A673 (cell line): ENCODE data around the gene CNPY3. TPM values are rescaled to one million over a fixed set of nuclear protein-coding genes. Genes with fewer than 3 reads are reported as not detected.

ENCODE experiments used
- BruUV-seq: library from RNA; stranded (reverse); fragments of 400-500 nt; replicated peaks from 2 replicates; lab custom pipeline; 2021; lab: Mats Ljungman, UMichigan
- CTCF ChIA-PET: fragments of 300-600 bp; sonication (Branson Sonifier 250); formaldehyde crosslinking; loops from one replicate; lab custom pipeline; 2022; ENCODE audit warnings: antibody characterized with exemption; lab: Charles Lee
- POLR2A ChIA-PET: fragments of 300-600 bp; sonication (Branson Sonifier 250); formaldehyde crosslinking; loops from one replicate; lab custom pipeline; 2022; ENCODE audit warnings: antibody characterized with exemption; ENCODE audit not compliant: low non-redundant PET; lab: Charles Lee
- DNase-seq: peaks from one replicate; pipeline ENCODE4 v3.0.0-alpha.2; 2015; ENCODE audit warnings: low spot score
- H3K27ac ChIP-seq: fragments of 200-600 bp; sonication (generic); 2 replicates; pipeline ENCODE4 v1.5.1; 2016; ENCODE audit warnings: mixed run types, low read depth, mild to moderate bottlenecking, mixed read lengths, antibody characterized with exemption, low read length; ENCODE audit not compliant: poor library complexity, severe bottlenecking
- H3K27me3 ChIP-seq: fragments of 200-600 bp; sonication (generic); replicated peaks from 2 replicates; pipeline ENCODE4 v1.6.1; 2017; ENCODE audit warnings: mixed run types, low read depth, mild to moderate bottlenecking, mixed read lengths, antibody characterized with exemption, low read length; ENCODE audit not compliant: insufficient read depth, poor library complexity
- H3K36me3 ChIP-seq: fragments of 200-600 bp; sonication (generic); 2 replicates; pipeline ENCODE4 v1.6.1; 2016; ENCODE audit warnings: mixed run types, mild to moderate bottlenecking, mixed read lengths, antibody characterized with exemption, low read length; ENCODE audit not compliant: insufficient read depth, poor library complexity, severe bottlenecking
- H3K4me1 ChIP-seq: fragments of 200-600 bp; sonication (generic); 2 replicates; pipeline ENCODE4 v1.6.1; 2017; ENCODE audit warnings: mixed run types, mild to moderate bottlenecking, mixed read lengths, antibody characterized with exemption, low read length; ENCODE audit not compliant: insufficient read depth, poor library complexity, severe bottlenecking
- H3K4me3 ChIP-seq: fragments of 200-600 bp; sonication (generic); 2 replicates; pipeline ENCODE4 v1.5.1; 2016; ENCODE audit warnings: low read depth, mixed run types, mild to moderate bottlenecking, mixed read lengths, low read length; ENCODE audit not compliant: poor library complexity, severe bottlenecking
- H3K9me3 ChIP-seq: fragments of 200-600 bp; sonication (generic); 2 replicates; pipeline ENCODE4 v1.6.1; 2016; ENCODE audit warnings: mixed run types, low read depth, mild to moderate bottlenecking, mixed read lengths, antibody characterized with exemption, low read length; ENCODE audit not compliant: poor library complexity, severe bottlenecking
- EZH2 ChIP-seq: fragments of 200-600 bp; sonication (generic); IDR thresholded peaks from 2 replicates; pipeline ENCODE4 v1.6.1; 2017; ENCODE audit warnings: borderline replicate concordance, low read depth, mild to moderate bottlenecking, mixed read lengths, antibody characterized with exemption, low read length; ENCODE audit not compliant: poor library complexity, severe bottlenecking
- intact Hi-C: fragments of 100-400 bp; cut with micrococcal nuclease; formaldehyde crosslinking; loops from one replicate; pipeline ENCODE4 v1.10.0; 2022; ENCODE audit not compliant: unreplicated experiment
- total RNA-seq: library from RNA; stranded (reverse); gene quantifications from 2 replicates; pipeline ENCODE4 v1.2.3, GENCODE V29; 2021
- TF ChIP-seq, protein P1 (sequence below): fragments of 300-800, 200-600 bp; sonication (generic); conservative IDR thresholded peaks from 2 replicates; pipeline ENCODE4 v1.5.1; 2017; ENCODE audit warnings: low read depth, mild to moderate bottlenecking, antibody characterized with exemption, low read length, moderate library complexity, mixed read lengths

The CNPY3 gene
- total RNA-seq, 1 experiment from 2014 or later = 37.7 TPM

DNA sequence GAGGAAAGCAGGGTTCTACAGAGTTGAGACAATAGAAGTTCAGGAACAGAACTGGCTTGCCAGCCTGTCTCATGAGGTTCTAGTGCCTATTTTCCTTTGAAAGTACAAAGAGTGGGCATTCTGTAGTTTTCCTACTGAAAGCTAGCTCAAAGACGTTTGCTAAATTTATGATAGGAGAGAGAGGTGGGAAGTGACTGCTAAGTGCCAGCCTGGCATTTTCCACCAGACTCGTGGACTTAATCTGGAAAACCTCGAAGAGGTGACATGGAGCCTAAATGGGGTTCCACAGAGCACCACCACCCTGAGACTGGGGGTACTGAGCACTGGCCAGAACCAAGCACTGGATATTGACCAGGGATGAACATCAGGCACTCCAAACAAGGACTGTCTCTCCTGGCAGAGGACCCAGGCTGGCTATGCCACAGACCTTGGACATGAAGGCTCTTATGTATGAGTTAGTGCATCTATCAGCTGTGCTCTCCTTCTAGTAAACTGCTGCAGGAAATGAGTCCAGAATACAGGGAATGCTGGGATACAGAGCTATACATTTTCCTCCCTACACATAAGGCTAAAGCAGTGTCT is 42.6 kb downstream of the CNPY3 start:
- Histone ChIP-seq H3K27ac (peak overlapping the region; percentile 71), H3K9me3 (no peaks in the 10 kb centered on the region), H3K4me1 (peaks cover 10% of the 10 kb centered on the region), H3K27me3 (no peaks in the 10 kb centered on the region), H3K36me3 (peaks cover 7% of the 10 kb centered on the region), H3K4me3 (no peak overlapping the region)
- no peak for TF ChIP-seq EZH2
- TF ChIP-seq, protein P1, sequence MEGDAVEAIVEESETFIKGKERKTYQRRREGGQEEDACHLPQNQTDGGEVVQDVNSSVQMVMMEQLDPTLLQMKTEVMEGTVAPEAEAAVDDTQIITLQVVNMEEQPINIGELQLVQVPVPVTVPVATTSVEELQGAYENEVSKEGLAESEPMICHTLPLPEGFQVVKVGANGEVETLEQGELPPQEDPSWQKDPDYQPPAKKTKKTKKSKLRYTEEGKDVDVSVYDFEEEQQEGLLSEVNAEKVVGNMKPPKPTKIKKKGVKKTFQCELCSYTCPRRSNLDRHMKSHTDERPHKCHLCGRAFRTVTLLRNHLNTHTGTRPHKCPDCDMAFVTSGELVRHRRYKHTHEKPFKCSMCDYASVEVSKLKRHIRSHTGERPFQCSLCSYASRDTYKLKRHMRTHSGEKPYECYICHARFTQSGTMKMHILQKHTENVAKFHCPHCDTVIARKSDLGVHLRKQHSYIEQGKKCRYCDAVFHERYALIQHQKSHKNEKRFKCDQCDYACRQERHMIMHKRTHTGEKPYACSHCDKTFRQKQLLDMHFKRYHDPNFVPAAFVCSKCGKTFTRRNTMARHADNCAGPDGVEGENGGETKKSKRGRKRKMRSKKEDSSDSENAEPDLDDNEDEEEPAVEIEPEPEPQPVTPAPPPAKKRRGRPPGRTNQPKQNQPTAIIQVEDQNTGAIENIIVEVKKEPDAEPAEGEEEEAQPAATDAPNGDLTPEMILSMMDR = no peak
- intact Hi-C loops = no loop called here
- no peak for DNase-seq
- POLR2A ChIA-PET = no interaction called here
- CTCF ChIA-PET = interaction anchor here (1.3 kb wide), 1 partner anchor 12 kb away, joined by 3 read pairs; the partner anchor contains the start of gene PPP2R5D
- BruUV-seq = no TSS peak

DNA sequence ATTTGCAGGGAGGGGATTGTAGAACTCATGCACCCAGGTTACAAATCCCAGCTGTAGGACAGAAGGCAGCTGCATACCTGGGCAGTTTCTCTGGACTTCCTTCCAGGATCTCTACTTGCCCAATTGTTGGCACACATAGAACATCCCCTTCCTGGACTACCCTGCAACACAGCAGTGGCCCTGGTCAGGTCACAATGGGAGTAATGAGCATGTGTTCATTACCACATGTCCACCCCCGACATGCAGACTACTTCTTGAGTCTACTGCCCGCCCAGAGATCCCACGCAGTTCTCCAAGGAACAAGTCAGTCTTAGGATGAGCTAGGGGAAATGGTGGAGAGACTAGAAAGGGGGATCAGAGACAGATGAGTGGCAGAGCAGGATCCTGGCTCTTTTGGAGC is 44.6 kb downstream of the CNPY3 start:
- CTCF ChIA-PET = no interaction called here
- TF ChIP-seq, protein P1 = no peak
- TF ChIP-seq EZH2 = no peak

DNA sequence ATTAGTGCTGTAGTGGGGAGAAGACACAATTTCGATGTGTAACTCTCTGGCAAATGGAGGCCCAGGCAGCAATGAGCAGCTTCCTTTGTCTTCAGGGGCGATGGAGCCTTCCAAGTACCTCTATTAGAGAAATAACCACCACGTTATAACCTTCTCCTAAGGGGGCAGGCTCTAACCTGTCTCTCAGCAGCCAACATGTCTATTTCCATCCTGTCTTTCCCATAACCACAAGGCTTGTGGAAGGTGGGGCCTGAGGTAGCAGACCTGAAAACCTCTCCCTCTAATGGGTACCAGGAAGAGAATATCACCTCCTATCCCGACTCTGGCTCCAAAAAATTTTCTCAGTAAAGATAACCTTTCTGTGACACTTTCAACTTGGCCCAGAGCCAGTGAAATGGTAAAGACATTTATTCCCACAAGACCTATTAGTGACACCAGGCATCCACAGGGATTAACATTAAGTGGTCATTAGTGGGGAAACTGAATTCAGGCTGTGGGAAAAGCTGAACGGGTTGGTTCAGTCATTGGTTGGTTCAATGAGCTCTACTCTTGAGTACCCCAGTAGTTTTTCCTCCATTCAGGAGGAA is 45.7 kb downstream of the CNPY3 start:
- no TSS peak for BruUV-seq
- ChIA-PET CTCF (interaction anchor here (0.7 kb wide), 1 partner anchor 714 kb away, joined by 3 read pairs; no protein-coding TSS in a partner anchor), POLR2A (no interaction called here)
- no peak for DNase-seq
- TF ChIP-seq EZH2 = no peak
- TF ChIP-seq, protein P1 = no peak
- Histone ChIP-seq H3K27ac (no peak overlapping the region), H3K36me3 (peaks cover 10% of the 10 kb centered on the region), H3K27me3 (no peaks in the 10 kb centered on the region), H3K9me3 (no peaks in the 10 kb centered on the region), H3K4me3 (no peak overlapping the region), H3K4me1 (peaks cover 16% of the 10 kb centered on the region)
- intact Hi-C loops = no loop called here

More for the DNA sequence above, 44.6 kb downstream of the CNPY3 start:
- H3K4me3 ChIP-seq = no peak overlapping the region
- no peak for DNase-seq
- H3K27ac ChIP-seq = no peak overlapping the region
- H3K27me3 ChIP-seq = no peaks in the 10 kb centered on the region
- POLR2A ChIA-PET = no interaction called here
- intact Hi-C loops = no loop called here
- H3K9me3 ChIP-seq = no peaks in the 10 kb centered on the region
- peaks cover 10% of the 10 kb centered on the region for H3K4me1 ChIP-seq
- BruUV-seq = no TSS peak
- H3K36me3 ChIP-seq = peaks cover 10% of the 10 kb centered on the region
